Nephron progenitor cell (in vitro differentiated cells): Measurements from ENCODE around the gene ITSN1.

Source experiments
- DNase-seq: peaks from one replicate; pipeline ENCODE4 v3.0.0; 2021
- H3K27ac Mint-ChIP-seq: 2 replicates; pipeline ENCODE4 v1.8.0; 2021; ENCODE audit warnings: mild to moderate bottlenecking, moderate library complexity, mixed read lengths
- H3K27me3 Mint-ChIP-seq: 2 replicates; pipeline ENCODE4 v1.8.0; 2021; ENCODE audit warnings: mild to moderate bottlenecking, low read depth, mixed read lengths; ENCODE audit not compliant: poor library complexity
- H3K36me3 Mint-ChIP-seq: 2 replicates; pipeline ENCODE4 v1.8.0; 2021; ENCODE audit warnings: low read depth, mixed read lengths
- H3K4me1 Mint-ChIP-seq: 2 replicates; pipeline ENCODE4 v1.8.0; 2021; ENCODE audit warnings: mixed read lengths
- H3K4me3 Mint-ChIP-seq: 2 replicates; pipeline ENCODE4 v1.8.0; 2021; ENCODE audit warnings: mild to moderate bottlenecking, moderate library complexity, mixed read lengths
- H3K9me3 Mint-ChIP-seq: 2 replicates; pipeline ENCODE4 v1.8.0; 2021; ENCODE audit warnings: mild to moderate bottlenecking, moderate library complexity, mixed read lengths
- CTCF ChIP-seq: fragments of 200-600 bp; sonication (generic); IDR thresholded peaks from 2 replicates; pipeline ENCODE4 v1.5.0; 2021; ENCODE audit warnings: antibody characterized with exemption

Gene ITSN1

GRCh38 chr21:33736569-33736968, 94.3 kb downstream of the ITSN1 start:
- Mint-ChIP-seq H3K9me3 (no peaks in the 10 kb centered on the region), H3K4me1 (peaks cover 6% of the 10 kb centered on the region), H3K27me3 (no peaks in the 10 kb centered on the region), H3K36me3 (peaks cover 27% of the 10 kb centered on the region), H3K27ac (peak overlapping the region; percentile 58), H3K4me3 (no peak overlapping the region)
- no peak for DNase-seq
- no peak for TF ChIP-seq CTCF

- no peak overlapping the region for H3K27ac Mint-ChIP-seq
- H3K36me3 Mint-ChIP-seq = peaks cover 52% of the 10 kb centered on the region
- H3K4me1 Mint-ChIP-seq = peaks cover 3% of the 10 kb centered on the region
- DNase-seq = no peak
- no peak for TF ChIP-seq CTCF
- H3K27me3 Mint-ChIP-seq = no peaks in the 10 kb centered on the region
- H3K9me3 Mint-ChIP-seq = no peaks in the 10 kb centered on the region
- no peak overlapping the region for H3K4me3 Mint-ChIP-seq
These were observed 97.4 kb downstream of the ITSN1 start for GRCh38 chr21:33739701-33740100.

- TF ChIP-seq CTCF = no peak
- peaks cover 34% of the 10 kb centered on the region for H3K9me3 Mint-ChIP-seq
- no peak overlapping the region for H3K4me3 Mint-ChIP-seq
- H3K27ac Mint-ChIP-seq = no peak overlapping the region
- H3K36me3 Mint-ChIP-seq = peaks cover 86% of the 10 kb centered on the region
- peaks cover 3% of the 10 kb centered on the region for H3K27me3 Mint-ChIP-seq
- H3K4me1 Mint-ChIP-seq = no peaks in the 10 kb centered on the region
- no peak for DNase-seq
These were observed 105.1 kb downstream of the ITSN1 start for GRCh38 chr21:33747420-33747819.

- H3K9me3 Mint-ChIP-seq = peaks cover 34% of the 10 kb centered on the region
- H3K36me3 Mint-ChIP-seq = peaks cover 83% of the 10 kb centered on the region
- no peak overlapping the region for H3K4me3 Mint-ChIP-seq
- H3K27ac Mint-ChIP-seq = no peak overlapping the region
- H3K4me1 Mint-ChIP-seq = no peaks in the 10 kb centered on the region
- TF ChIP-seq CTCF = no peak
- H3K27me3 Mint-ChIP-seq = peaks cover 3% of the 10 kb centered on the region
- DNase-seq = no peak
These were observed 106.6 kb downstream of the ITSN1 start for GRCh38 chr21:33748903-33749302.

- no peak for TF ChIP-seq CTCF
- DNase-seq = no peak
- no peak overlapping the region for H3K27ac Mint-ChIP-seq
- H3K9me3 Mint-ChIP-seq = peaks cover 31% of the 10 kb centered on the region
- H3K36me3 Mint-ChIP-seq = peaks cover 73% of the 10 kb centered on the region
- no peaks in the 10 kb centered on the region for H3K4me1 Mint-ChIP-seq
- no peak overlapping the region for H3K4me3 Mint-ChIP-seq
- peaks cover 3% of the 10 kb centered on the region for H3K27me3 Mint-ChIP-seq
These were observed 107.7 kb downstream of the ITSN1 start for GRCh38 chr21:33750017-33750416.

GRCh38 chr21:33751120-33751519, 108.8 kb downstream of the ITSN1 start:
- no peak overlapping the region for H3K4me3 Mint-ChIP-seq
- no peak overlapping the region for H3K27ac Mint-ChIP-seq
- H3K36me3 Mint-ChIP-seq = peaks cover 66% of the 10 kb centered on the region
- H3K4me1 Mint-ChIP-seq = no peaks in the 10 kb centered on the region
- no peak for TF ChIP-seq CTCF
- no peak for DNase-seq
- H3K9me3 Mint-ChIP-seq = peaks cover 20% of the 10 kb centered on the region
- peaks cover 3% of the 10 kb centered on the region for H3K27me3 Mint-ChIP-seq
